ENCODE results near the gene CST5. TPM values are rescaled to one million over a fixed set of nuclear protein-coding genes. Genes with fewer than 3 reads are reported as not detected.
"Not testable (repeated sequence)": the region's sequence is repeated elsewhere in the genome, so short reads cannot be mapped to it uniquely, and the experiment has no call there.

Gene CST5
- total and polyA plus RNA-seq, 9 donors, result not detected

- Histone ChIP-seq H3K36me3 (ENCODE audit: control insufficient read depth, insufficient read depth, low read length) (no peaks in the 10 kb centered on the region), H3K27ac (ENCODE audit: low read length) (peak overlapping the region; percentile 25), H3K27me3 (ENCODE audit: control insufficient read depth, insufficient read depth, low read length) (no peaks in the 10 kb centered on the region), H3K4me1 (ENCODE audit: control insufficient read depth, insufficient read depth, low read length) (peaks cover 65% of the 10 kb centered on the region), H3K4me3 (ENCODE audit: low read length) (no peak overlapping the region), H3K9me3 (replicated peaks; ENCODE audit: control insufficient read depth, low read depth, low read length) (no peaks in the 10 kb centered on the region)
- WGBS (ENCODE audit: insufficient coverage), result 22% methylated on average over 4 of the region's 5 CpGs
- peak; percentile 68 for DNase-seq
Measured at GRCh38 chr20:23920408-23921325, 41.1 kb upstream of the CST5 start.

DNA sequence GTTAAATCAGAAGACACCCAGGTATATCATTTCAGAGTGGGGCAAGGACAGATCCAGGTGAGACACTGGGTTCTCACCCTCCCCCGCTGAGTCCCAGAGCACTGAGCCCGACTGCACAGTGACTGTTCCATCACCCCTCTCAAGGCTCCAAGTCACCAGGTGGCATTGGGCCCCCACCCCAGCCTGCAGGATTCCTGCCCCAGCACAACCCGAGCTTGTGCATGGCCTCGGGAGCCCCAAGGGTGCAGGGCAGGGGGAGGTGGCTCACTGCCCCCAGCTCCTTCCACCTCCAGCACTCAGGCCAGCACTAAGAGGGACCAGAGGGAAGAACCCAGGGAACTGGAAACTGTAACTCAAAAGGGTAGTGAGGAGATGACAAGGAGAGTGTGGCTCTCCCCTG lies 39.3 kb upstream of the CST5 start:
- H3K4me1 ChIP-seq (ENCODE audit: control insufficient read depth, insufficient read depth, low read length), result peaks cover 60% of the 10 kb centered on the region
- peaks cover under 1% of the 10 kb centered on the region for H3K27me3 ChIP-seq (ENCODE audit: control insufficient read depth, insufficient read depth, low read length)
- no peak overlapping the region for H3K4me3 ChIP-seq (ENCODE audit: low read length)
- WGBS (ENCODE audit: insufficient coverage), result no CpG with 5 or more reads among the region's 4 CpGs
- no peak for DNase-seq
- H3K9me3 ChIP-seq (replicated peaks; ENCODE audit: control insufficient read depth, low read depth, low read length), result peaks cover under 1% of the 10 kb centered on the region
- no peaks in the 10 kb centered on the region for H3K36me3 ChIP-seq (ENCODE audit: control insufficient read depth, insufficient read depth, low read length)
- H3K27ac ChIP-seq (ENCODE audit: low read length), result no peak overlapping the region

GRCh38 chr20:23918101-23918862 lies 38.7 kb upstream of the CST5 start:
- Histone ChIP-seq H3K36me3 (ENCODE audit: control insufficient read depth, insufficient read depth, low read length) (no peaks in the 10 kb centered on the region), H3K9me3 (replicated peaks; ENCODE audit: control insufficient read depth, low read depth, low read length) (peaks cover 2% of the 10 kb centered on the region), H3K4me3 (ENCODE audit: low read length) (no peak overlapping the region), H3K27ac (ENCODE audit: low read length) (no peak overlapping the region), H3K4me1 (ENCODE audit: control insufficient read depth, insufficient read depth, low read length) (peaks cover 58% of the 10 kb centered on the region), H3K27me3 (ENCODE audit: control insufficient read depth, insufficient read depth, low read length) (peaks cover 2% of the 10 kb centered on the region)
- no peak for DNase-seq
- WGBS (ENCODE audit: insufficient coverage), result 49% methylated on average over 6 of the region's 11 CpGs

- peaks cover 56% of the 10 kb centered on the region for H3K4me1 ChIP-seq (ENCODE audit: control insufficient read depth, insufficient read depth, low read length)
- H3K36me3 ChIP-seq (ENCODE audit: control insufficient read depth, insufficient read depth, low read length), result no peaks in the 10 kb centered on the region
- no peak overlapping the region for H3K4me3 ChIP-seq (ENCODE audit: low read length)
- H3K27me3 ChIP-seq (ENCODE audit: control insufficient read depth, insufficient read depth, low read length), result peaks cover 2% of the 10 kb centered on the region
- peaks cover 2% of the 10 kb centered on the region for H3K9me3 ChIP-seq (replicated peaks; ENCODE audit: control insufficient read depth, low read depth, low read length)
- WGBS (ENCODE audit: insufficient coverage), result 74% methylated on average over 5 of the region's 9 CpGs
- peak; percentile 50 for DNase-seq
- no peak overlapping the region for H3K27ac ChIP-seq (ENCODE audit: low read length)
Measured at GRCh38 chr20:23917024-23917725, 37.6 kb upstream of the CST5 start.

- no peak for DNase-seq
- Histone ChIP-seq H3K4me3 (ENCODE audit: low read length) (no peak overlapping the region), H3K36me3 (ENCODE audit: control insufficient read depth, insufficient read depth, low read length) (no peaks in the 10 kb centered on the region), H3K4me1 (ENCODE audit: control insufficient read depth, insufficient read depth, low read length) (peaks cover 42% of the 10 kb centered on the region), H3K9me3 (replicated peaks; ENCODE audit: control insufficient read depth, low read depth, low read length) (peaks cover 2% of the 10 kb centered on the region), H3K27me3 (ENCODE audit: control insufficient read depth, insufficient read depth, low read length) (peaks cover 2% of the 10 kb centered on the region), H3K27ac (ENCODE audit: low read length) (no peak overlapping the region)
- no CpG with 5 or more reads among the region's 1 CpG for WGBS (ENCODE audit: insufficient coverage)
Measured at GRCh38 chr20:23915844-23916243, 36.3 kb upstream of the CST5 start.

- WGBS (ENCODE audit: insufficient coverage), result 58% methylated on average over 3 of the region's 4 CpGs
- H3K9me3 ChIP-seq (replicated peaks; ENCODE audit: control insufficient read depth, low read depth, low read length); H3K27me3 ChIP-seq (ENCODE audit: control insufficient read depth, insufficient read depth, low read length); H3K27ac ChIP-seq (ENCODE audit: low read length); H3K36me3 ChIP-seq (ENCODE audit: control insufficient read depth, insufficient read depth, low read length); DNase-seq; H3K4me3 ChIP-seq (ENCODE audit: low read length): not testable (repeated sequence)
- H3K4me1 ChIP-seq (ENCODE audit: control insufficient read depth, insufficient read depth, low read length), result peaks cover 32% of the 10 kb centered on the region
Measured at GRCh38 chr20:23914469-23914868, 34.9 kb upstream of the CST5 start.

GRCh38 chr20:23910210-23910609 lies 30.7 kb upstream of the CST5 start:
- H3K27ac ChIP-seq (ENCODE audit: low read length), result no peak overlapping the region
- peaks cover 2% of the 10 kb centered on the region for H3K27me3 ChIP-seq (ENCODE audit: control insufficient read depth, insufficient read depth, low read length)
- H3K4me3 ChIP-seq (ENCODE audit: low read length), result no peak overlapping the region
- no peaks in the 10 kb centered on the region for H3K36me3 ChIP-seq (ENCODE audit: control insufficient read depth, insufficient read depth, low read length)
- H3K9me3 ChIP-seq (replicated peaks; ENCODE audit: control insufficient read depth, low read depth, low read length), result peaks cover 5% of the 10 kb centered on the region
- peaks cover 2% of the 10 kb centered on the region for H3K4me1 ChIP-seq (ENCODE audit: control insufficient read depth, insufficient read depth, low read length)
- peak; percentile 35 for DNase-seq
- 53% methylated on average over 3 of the region's 4 CpGs for WGBS (ENCODE audit: insufficient coverage)

DNA sequence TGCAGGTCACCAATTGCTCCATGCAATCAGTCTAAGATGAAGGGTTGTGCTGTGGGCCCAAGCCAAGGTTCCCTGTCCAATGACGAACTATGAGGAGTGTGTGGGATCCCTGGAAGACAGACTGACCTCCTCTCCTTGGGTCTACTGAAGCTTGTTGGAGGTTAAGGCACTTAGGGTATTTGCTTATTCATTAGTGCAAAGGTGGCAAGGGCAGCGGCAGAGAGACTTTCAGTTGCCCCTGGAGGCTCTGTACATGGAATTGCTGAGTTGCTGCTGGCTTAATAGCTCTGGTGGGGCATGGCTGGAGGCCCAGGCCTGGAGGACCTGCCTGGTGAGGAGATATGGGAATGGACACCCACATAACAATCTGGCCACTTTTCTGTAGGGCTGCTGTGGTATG lies 29.8 kb upstream of the CST5 start:
- H3K27me3 ChIP-seq (ENCODE audit: control insufficient read depth, insufficient read depth, low read length), result peaks cover 2% of the 10 kb centered on the region
- no peaks in the 10 kb centered on the region for H3K36me3 ChIP-seq (ENCODE audit: control insufficient read depth, insufficient read depth, low read length)
- peaks cover 2% of the 10 kb centered on the region for H3K4me1 ChIP-seq (ENCODE audit: control insufficient read depth, insufficient read depth, low read length)
- no peak for DNase-seq
- no peak overlapping the region for H3K27ac ChIP-seq (ENCODE audit: low read length)
- 88% methylated on average over 1 of the region's 2 CpGs for WGBS (ENCODE audit: insufficient coverage)
- H3K4me3 ChIP-seq (ENCODE audit: low read length), result no peak overlapping the region
- peaks cover 8% of the 10 kb centered on the region for H3K9me3 ChIP-seq (replicated peaks; ENCODE audit: control insufficient read depth, low read depth, low read length)

- Histone ChIP-seq H3K4me1 (ENCODE audit: control insufficient read depth, insufficient read depth, low read length) (peaks cover 2% of the 10 kb centered on the region), H3K27me3 (ENCODE audit: control insufficient read depth, insufficient read depth, low read length) (no peaks in the 10 kb centered on the region), H3K27ac (ENCODE audit: low read length) (no peak overlapping the region), H3K4me3 (ENCODE audit: low read length) (no peak overlapping the region), H3K9me3 (replicated peaks; ENCODE audit: control insufficient read depth, low read depth, low read length) (peaks cover 6% of the 10 kb centered on the region), H3K36me3 (ENCODE audit: control insufficient read depth, insufficient read depth, low read length) (no peaks in the 10 kb centered on the region)
- DNase-seq, result no peak
- WGBS (ENCODE audit: insufficient coverage), result no CpG with 5 or more reads among the region's 1 CpG
Measured at GRCh38 chr20:23907579-23907978, 28.0 kb upstream of the CST5 start.

GRCh38 chr20:23902396-23902795 lies 22.8 kb upstream of the CST5 start:
- WGBS (ENCODE audit: insufficient coverage), result 56% methylated on average over 2 of the region's 8 CpGs
- H3K4me1 ChIP-seq (ENCODE audit: control insufficient read depth, insufficient read depth, low read length), result not testable (repeated sequence)

More at GRCh38 chr20:23902396-23902795, 22.8 kb upstream of the CST5 start:
- not testable (repeated sequence) for H3K4me3 ChIP-seq (ENCODE audit: low read length); H3K9me3 ChIP-seq (replicated peaks; ENCODE audit: control insufficient read depth, low read depth, low read length); H3K27me3 ChIP-seq (ENCODE audit: control insufficient read depth, insufficient read depth, low read length); DNase-seq; H3K27ac ChIP-seq (ENCODE audit: low read length); H3K36me3 ChIP-seq (ENCODE audit: control insufficient read depth, insufficient read depth, low read length)

Measured in muscle of leg (tissue), 11 donors.